Ishikawa (cell line): ENCODE measurements around the gene GLIS1.

Source experiments
- CEBPB ChIP-seq: IDR thresholded peaks from 2 replicates; pipeline ENCODE4 v1.6.1; 2012
- CREB1 ChIP-seq: IDR thresholded peaks from 2 replicates; pipeline ENCODE4 v1.6.1; 2012; ENCODE audit warnings: low read depth
- EGR1 ChIP-seq: IDR thresholded peaks from 2 replicates; pipeline ENCODE4 v1.6.1; 2012
- EP300 ChIP-seq: IDR thresholded peaks from 2 replicates; pipeline ENCODE4 v1.6.1; 2012; ENCODE audit warnings: borderline replicate concordance
- MAX ChIP-seq: IDR thresholded peaks from 2 replicates; pipeline ENCODE4 v1.6.1; 2012
- NFIC ChIP-seq: IDR thresholded peaks from 2 replicates; pipeline ENCODE4 v1.6.1; 2012
- RAD21 ChIP-seq: IDR thresholded peaks from 2 replicates; pipeline ENCODE4 v1.6.1; 2012; ENCODE audit warnings: low read depth
- REST ChIP-seq: IDR thresholded peaks from 2 replicates; pipeline ENCODE4 v1.6.1; 2012; ENCODE audit warnings: low read depth, mild to moderate bottlenecking
- TAF1 ChIP-seq: IDR thresholded peaks from 2 replicates; pipeline ENCODE4 v1.6.1; 2012; ENCODE audit warnings: low read depth, mild to moderate bottlenecking
- TCF12 ChIP-seq: IDR thresholded peaks from 2 replicates; pipeline ENCODE4 v1.6.1; 2012; ENCODE audit warnings: low read depth
- TEAD4 ChIP-seq: IDR thresholded peaks from 2 replicates; pipeline ENCODE4 v1.6.1; 2012
- USF1 ChIP-seq: IDR thresholded peaks from 2 replicates; pipeline ENCODE4 v1.6.1; 2012
- YY1 ChIP-seq: IDR thresholded peaks from 2 replicates; pipeline ENCODE4 v1.6.1; 2012; ENCODE audit warnings: low read depth
- ZBTB7A ChIP-seq: IDR thresholded peaks from 2 replicates; pipeline ENCODE4 v1.6.1; 2012; ENCODE audit warnings: low read depth

GRCh38 chr1:53716150-53716549, 22.8 kb downstream of the GLIS1 start:
- no peak for TF ChIP-seq CREB1
- TF ChIP-seq REST: no peak
- no peak for TF ChIP-seq NFIC
- TF ChIP-seq EP300: no peak
- TF ChIP-seq EGR1: no peak
- TF ChIP-seq YY1: no peak
- no peak for TF ChIP-seq MAX
- TF ChIP-seq ZBTB7A: no peak
- TF ChIP-seq TAF1: no peak
- TF ChIP-seq TEAD4: no peak
- TF ChIP-seq RAD21: no peak
- no peak for TF ChIP-seq CEBPB
- no peak for TF ChIP-seq TCF12
- no peak for TF ChIP-seq USF1
